HG03520 (cell line): ENCODE results near the gene IL24.

Experiments
- ATAC-seq: cut with Tn5 transposase; IDR thresholded peaks from one replicate; pipeline ENCODE4 v1.9.1; 2021; ENCODE audit warnings: mild to moderate bottlenecking, moderate library complexity; ENCODE audit not compliant: unreplicated experiment

Gene IL24

GRCh38 chr1:206878456-206878855 lies 18.8 kb upstream of the IL24 start:
- ATAC-seq = no peak

GRCh38 chr1:206880314-206880713 lies 16.9 kb upstream of the IL24 start:
- no peak for ATAC-seq

GRCh38 chr1:206882555-206882954 lies 14.7 kb upstream of the IL24 start:
- ATAC-seq = no peak

DNA sequence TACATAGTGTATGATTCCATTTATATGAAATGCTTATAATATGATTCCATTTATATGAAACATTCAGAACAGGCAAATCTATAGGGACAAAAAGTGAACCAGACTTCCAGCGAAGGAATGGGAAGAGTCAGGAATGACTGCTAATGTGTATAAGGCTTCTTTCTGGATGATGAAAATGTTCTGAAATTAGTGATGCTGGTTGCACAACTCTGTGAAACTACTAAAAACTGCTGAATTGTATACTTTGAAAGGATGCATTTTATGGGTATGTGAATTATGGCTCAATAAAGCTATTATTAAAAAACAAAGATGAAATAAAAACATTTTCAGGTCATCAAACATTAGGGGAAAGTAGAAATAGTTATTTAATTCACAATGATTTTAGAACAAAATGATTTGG lies 14.1 kb upstream of the IL24 start:
- ATAC-seq = no peak

DNA sequence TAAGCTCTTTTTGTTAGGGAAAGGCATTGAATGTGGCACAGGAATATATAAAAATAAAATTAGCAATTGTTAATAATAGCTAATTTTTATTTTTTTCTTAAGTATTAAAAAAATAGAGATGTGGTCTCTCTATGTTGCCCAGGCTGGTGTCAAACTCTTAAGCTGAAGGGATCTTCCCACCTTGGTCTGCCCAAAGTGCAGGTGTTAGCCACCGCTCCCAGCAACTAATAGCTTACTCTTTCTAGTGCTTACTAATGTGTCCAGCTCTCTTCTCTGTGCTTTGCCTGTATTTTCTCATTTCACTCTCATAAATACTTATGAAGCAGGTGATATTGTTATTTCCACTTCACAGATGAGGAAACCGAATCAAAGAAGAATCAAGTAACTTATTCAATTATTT lies 13.4 kb upstream of the IL24 start:
- no peak for ATAC-seq

DNA sequence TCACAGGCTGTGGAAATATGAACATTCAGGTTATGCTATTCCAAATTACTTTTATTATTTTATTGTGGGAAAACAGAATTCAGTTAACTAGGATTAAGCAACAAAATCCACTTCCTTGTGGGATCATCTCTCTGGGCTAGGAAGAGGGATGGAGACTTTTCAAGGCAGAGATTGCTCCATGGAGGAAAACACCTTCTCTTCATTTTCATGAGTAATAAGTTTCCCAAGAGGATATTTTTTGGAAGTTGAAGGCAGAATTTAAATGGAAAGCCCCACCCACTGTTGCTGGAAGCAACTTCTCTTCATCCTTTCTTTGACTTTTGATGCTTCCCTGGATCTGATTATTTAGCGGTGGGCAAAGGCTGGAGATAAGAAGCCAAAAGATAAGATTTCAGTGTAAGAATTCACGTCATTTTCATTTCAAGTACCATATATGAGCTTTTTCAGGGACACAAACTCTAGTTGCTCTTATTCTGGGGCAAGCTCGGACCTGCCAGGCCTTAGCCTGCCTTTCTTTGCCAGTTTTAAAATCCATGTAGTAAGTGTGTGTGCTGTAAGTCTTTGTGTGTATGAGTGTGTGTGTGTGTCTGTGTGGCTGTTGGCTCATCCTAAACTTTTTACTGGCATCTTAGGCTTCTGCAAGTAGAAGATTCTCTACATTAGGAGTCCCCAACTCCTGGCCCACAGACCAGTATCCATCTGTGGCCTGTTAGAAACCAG lies 11.7 kb upstream of the IL24 start:
- ATAC-seq = no peak

- no peak for ATAC-seq
Measured at GRCh38 chr1:206886831-206887230, 10.4 kb upstream of the IL24 start.

DNA sequence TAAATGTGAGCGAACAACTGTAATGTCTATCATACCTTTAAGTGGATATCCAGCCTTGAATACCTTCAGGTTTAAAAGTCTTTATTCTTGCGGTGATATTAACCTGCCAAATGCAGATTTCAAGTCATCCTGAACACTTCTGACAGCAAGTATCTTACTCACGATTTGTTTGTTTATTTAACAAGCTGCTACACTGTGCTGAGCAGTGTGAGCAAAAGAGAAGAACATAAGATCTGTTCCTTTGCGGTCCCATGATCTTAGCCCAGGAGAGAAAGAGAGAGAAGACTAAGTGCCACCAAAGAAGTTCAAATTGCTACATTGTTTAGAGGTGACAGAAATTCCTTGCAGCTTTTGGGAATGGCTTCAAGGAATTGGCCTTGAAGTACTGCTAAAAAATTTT lies 9.5 kb upstream of the IL24 start:
- ATAC-seq = no peak

GRCh38 chr1:206890125-206891060 lies 6.8 kb upstream of the IL24 start:
- no peak for ATAC-seq

- no peak for ATAC-seq
Measured at GRCh38 chr1:206891412-206891811, 5.8 kb upstream of the IL24 start.

DNA sequence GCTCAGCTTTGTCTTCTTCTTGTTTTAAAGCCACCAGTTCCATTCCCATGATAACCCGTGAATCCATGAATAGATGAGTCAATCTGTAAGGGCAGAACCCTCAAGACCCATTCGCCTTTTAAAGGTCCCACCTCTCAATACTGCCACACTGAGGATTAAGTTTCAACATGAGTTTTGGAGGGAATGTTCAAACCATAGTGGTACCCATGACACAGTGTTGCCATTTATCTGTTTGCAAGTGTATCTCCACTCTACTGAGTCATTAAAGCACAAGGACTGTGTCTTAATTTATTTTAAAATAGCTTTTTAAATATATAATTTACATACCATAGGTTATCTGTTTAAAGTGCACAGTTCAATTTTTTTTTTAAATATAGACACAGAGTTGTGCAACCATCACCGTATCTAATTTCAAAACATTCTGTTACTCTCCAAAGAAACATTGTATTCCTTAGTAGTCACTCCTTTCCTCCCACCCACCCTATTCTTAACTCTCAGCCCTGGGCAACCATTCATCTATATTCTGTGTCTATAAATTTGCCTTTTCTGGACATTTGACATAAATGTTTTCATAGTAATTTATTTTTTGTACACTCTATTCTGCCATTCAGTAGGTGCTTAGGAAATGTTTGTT lies 4.8 kb upstream of the IL24 start:
- ATAC-seq = no peak

DNA sequence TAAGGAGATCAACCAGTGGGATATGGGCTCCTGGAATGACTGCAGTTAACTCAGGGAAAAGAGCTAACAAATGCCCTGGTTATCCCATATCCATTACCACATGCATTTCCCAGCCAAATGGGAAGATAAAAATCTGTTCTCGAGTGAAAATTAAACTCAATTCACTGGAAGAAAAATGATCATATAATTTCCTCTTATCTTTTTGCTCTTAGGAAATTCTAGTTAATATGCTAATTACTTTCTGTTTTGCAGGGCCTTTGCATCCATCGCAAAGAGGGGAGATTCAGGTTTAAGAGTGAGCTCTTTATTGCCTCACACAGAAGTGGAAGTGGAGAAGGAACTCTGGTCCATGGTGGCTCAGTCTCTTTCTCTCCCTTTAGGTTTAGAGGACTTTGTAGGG lies 3.9 kb upstream of the IL24 start:
- ATAC-seq = no peak

DNA sequence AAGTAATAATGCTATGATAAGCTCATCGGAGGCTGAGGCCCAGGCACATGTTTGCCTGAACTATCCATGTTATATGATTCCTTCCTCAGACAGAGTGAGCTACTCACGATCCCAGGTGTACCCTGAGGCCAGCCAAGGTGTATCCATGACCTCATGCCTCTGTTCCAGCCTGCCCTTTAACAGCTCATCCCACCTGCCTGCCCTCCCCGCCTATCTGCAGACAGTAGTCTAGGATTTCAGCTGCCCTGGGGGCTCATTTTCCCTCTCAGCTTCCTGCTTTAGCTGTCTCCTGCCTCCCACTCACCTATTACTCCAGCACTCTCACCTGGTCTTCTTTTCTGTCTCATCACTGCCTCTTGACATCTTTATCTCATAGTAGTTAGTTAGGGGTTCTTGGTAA lies 1.9 kb upstream of the IL24 start:
- no peak for ATAC-seq

DNA sequence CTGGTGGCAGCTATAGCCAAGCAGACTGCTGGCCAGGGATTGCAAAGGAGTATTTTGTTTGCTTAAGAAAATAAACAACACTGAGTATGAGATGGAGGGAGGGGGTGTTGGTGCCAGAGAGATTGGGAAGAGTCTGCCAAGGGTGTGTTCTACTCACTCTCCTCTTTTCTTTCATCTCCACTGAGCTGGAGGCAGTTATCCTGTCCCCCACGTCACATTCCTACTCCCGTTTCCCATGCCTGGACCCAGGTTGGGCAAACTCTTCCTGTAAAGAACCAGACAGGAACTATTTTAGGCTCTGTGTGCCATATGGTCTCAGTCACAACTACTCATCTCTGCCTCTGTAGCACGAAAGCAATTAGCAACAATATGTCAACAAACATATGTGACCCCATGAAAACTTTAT lies 1.4 kb upstream of the IL24 start:
- no peak for ATAC-seq

DNA sequence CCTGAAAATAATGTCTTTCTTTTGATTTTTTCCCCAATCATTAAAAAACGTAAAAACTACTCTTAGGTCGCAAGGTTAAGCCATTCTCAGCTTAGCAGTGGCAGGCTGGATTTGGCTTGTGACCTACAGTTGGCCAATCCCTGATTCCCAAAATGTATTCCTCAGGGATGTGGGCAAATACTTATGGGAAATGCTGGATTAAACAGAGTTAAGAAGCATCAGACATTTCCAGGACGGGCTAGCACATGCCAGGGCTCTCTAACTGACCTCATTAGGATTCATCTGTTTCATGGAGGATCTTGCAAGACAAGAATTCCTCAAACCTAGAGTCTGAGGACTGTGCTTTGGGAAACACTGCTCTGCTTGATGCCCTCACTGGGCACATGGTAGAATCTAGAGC lies 982 bp upstream of the IL24 start:
- no peak for ATAC-seq

- no peak for ATAC-seq
Measured at GRCh38 chr1:206898089-206898914, 1.1 kb downstream of the IL24 start.

DNA sequence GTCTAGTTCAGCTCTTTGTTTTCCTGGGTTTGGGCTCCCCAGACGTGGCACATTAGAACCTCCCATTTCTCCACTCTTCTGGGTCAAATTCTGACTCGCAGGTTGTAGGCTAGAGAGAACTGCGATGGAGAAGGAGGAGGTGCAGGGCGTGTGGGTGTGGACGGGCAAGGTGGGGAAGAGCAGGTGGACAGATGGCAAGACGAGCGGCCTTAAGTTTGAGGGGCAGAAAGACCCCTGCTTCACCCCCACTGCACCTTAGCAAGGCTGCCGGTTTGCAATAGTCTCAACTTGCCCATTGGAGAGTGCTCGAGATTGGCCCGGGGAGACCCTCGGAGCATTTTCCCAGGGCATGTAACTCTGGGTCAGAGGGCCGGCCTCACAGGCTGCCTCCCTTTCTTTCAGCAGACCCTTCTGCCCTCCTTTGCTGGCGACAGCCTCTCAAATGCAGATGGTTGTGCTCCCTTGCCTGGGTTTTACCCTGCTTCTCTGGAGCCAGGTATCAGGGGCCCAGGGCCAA lies 1.7 kb downstream of the IL24 start:
- no peak for ATAC-seq

DNA sequence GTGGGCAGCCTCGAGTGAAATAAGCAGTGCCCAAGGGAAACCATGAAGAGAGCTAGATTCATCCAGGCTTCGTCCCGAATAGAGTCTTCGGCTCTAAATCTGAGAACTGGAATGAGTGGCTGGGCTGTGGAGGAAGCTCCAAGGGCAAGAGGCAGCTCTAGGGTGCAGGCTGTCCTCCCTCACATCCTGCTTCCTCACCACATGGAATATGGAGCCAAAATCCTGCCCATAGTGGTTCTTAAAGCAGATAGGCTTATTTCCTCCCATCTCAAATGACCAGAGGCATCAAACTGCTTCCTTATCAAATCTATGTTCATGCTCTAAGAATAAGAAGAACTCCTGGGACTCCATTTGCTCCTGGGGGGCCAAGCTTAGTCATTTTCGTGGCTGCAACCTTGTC lies 2.5 kb downstream of the IL24 start:
- no peak for ATAC-seq

- ATAC-seq = no peak
Measured at GRCh38 chr1:206900149-206900548, 2.9 kb downstream of the IL24 start.

DNA sequence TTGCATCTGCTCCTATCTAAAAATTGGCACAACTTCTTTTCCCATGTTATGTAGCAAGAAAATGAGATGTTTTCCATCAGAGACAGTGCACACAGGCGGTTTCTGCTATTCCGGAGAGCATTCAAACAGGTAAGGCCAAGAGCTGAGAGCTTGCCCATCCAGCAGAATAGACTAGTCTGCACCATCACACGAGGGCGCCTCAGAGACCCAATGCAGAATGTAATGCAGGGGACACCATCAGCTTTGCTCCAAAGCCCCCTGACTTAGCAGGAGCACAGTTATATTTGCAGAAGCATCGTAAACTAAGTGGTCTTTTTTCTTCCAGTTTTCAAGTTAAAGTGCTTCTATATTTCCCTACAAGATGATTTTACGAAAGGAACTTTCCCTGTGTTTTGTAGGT lies 4.7 kb downstream of the IL24 start:
- ATAC-seq = no peak

DNA sequence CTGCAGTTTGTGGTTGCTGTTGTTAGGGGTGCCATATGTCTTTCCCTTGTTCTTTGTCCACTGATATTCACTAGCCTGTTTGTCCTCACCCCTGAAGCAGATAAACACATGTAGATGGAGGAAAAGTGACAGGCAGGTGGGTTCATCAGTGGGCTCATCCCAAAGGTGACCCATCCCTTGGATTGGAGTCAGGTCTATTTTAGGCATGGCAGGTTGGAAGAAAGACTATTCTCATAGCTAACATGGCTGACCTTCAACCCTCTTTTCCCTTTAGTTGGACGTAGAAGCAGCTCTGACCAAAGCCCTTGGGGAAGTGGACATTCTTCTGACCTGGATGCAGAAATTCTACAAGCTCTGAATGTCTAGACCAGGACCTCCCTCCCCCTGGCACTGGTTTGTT lies 5.5 kb downstream of the IL24 start:
- ATAC-seq = no peak
